ENCODE measurements around the gene FLYWCH1. TPM values are rescaled to one million over a fixed set of nuclear protein-coding genes. Genes with fewer than 3 reads are reported as not detected.

Gene FLYWCH1, protein sequence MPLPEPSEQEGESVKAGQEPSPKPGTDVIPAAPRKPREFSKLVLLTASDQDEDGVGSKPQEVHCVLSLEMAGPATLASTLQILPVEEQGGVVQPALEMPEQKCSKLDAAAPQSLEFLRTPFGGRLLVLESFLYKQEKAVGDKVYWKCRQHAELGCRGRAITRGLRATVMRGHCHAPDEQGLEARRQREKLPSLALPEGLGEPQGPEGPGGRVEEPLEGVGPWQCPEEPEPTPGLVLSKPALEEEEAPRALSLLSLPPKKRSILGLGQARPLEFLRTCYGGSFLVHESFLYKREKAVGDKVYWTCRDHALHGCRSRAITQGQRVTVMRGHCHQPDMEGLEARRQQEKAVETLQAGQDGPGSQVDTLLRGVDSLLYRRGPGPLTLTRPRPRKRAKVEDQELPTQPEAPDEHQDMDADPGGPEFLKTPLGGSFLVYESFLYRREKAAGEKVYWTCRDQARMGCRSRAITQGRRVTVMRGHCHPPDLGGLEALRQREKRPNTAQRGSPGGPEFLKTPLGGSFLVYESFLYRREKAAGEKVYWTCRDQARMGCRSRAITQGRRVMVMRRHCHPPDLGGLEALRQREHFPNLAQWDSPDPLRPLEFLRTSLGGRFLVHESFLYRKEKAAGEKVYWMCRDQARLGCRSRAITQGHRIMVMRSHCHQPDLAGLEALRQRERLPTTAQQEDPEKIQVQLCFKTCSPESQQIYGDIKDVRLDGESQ
- total RNA-seq = 18.1 and 19.8 TPM in 2 replicates

GRCh38 chr16:2911638-2912329, at the start of gene FLYWCH1:
Gene FLYWCH1 (plus strand): TSS chr16:2911931. CDS start chr16:2929686, 17,755 bp downstream.

DNA sequence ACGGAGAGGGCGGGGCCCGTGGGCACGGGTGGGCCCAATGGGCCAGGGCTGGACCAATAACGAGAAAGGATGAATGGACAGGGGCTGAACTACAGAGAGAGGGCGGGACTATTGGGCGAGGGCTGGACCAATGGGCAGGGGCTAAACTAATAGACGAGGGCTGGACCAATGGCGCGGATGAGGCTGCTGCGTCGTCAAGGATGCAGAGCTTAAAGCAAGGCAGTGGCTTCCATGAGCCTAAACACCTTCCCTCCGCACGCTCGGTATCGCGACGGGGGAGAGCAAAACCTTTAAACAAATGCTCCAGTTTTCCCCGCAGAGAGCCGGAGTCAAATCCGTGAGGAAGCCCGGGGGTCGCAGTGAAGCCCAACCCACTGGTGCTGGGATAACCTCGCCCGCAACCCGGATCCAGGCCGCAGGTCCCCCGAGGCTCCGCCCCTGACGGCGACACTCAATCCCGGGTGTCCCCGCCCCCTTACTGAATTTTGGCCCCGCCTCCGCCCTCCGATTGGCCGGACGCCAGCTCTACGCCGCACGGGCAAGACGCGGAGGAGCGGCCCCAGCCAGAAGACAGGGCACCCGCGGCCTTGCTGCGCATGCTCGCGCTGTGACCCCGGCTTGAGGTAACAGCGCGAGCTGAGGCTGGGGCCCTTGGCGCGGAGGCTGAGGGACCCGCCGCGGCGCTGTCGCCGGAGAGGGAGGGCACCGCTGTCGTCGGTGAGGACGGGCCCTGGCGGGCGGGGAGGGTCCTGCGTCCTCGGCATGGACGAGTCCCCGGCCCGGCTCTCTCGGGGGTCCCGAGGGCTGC, 28.9 kb upstream of the FLYWCH1 start, which contains the start of gene FLYWCH2:
FLYWCH2 (plus strand) TSS at position 566 of the 808 bp plus-strand sequence. CDS start 13,235 bp downstream, outside the sequence.

GRCh38 chr16:2963723-2964474, 52.2 kb downstream of the FLYWCH1 start, which contains the start of gene KREMEN2:
Gene KREMEN2 (plus strand): TSS chr16:2964275. CDS start chr16:2964521, 246 bp downstream.

GRCh38 chr16:2968738-2969544, 57.2 kb downstream of the FLYWCH1 start, which contains the start of gene PAQR4:
Gene PAQR4 (plus strand): TSS chr16:2969348. CDS start chr16:2969675, 327 bp downstream.

DNA sequence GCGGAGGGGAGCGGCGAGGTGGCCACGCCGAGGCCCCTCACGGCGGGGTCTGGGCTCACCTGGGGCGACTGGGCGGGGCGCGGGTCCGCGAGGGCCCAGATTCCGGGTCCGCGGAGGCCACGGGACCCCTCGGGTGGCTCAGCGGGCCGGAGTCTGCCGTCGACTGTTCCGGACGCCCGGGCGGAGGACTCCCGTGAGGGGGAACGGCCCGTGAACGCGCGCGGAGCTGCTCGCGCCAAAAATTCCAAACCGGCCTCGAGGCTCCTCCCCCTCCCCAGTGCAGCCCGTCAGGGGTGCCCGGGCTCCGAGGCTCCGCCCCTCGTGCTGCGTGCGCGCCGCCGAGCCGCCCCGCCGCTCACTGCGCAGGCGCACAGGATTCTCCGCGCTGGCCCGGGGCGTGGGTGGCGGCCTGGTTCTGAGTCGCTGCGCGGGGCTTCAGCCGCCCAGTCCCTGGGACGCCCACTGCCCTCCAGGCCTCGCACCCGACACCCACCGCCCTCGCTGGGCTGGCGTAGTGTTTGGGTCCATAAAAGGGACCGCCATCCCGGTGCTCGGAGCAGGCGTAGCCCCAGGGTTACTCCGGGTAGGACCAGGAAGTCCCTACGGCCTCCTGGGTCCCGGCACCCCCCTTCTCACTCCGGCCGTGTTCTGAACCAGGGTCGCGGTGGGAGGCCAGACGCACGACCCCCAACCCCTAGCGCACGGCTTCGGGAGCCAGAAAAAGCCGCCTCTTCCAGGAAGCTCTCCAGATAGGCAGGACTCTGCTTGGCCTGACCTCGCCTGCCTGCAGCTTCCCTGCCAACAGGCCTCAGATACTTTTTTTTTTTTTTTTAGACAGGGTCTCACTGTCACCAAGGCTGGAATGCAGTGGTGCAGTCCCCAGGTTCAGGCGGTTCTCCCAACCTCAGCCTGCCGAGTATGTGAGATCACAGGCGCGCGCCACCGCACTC, 68.8 kb downstream of the FLYWCH1 start, which contains the start of gene PKMYT1:
PKMYT1 (minus strand) TSS at position 220 of the 950 bp plus-strand sequence. CDS start 789 bp downstream, outside the sequence.

Small RNA genes lying within 50 kb of the gene (small RNA-seq; reads per million reads assigned to genes)
- gene LINC00514 = not detected

Other genes starting within 250 kb of the FLYWCH1 start
- 14.9 and 24.2 TPM in 2 replicates for gene KCTD5, start 229.4 kb upstream of the FLYWCH1 start, total RNA-seq
- 1.6 TPM in 2 replicates for gene PRSS27, start 191.7 kb upstream of the FLYWCH1 start, total RNA-seq
- 58.1 and 106 TPM in 2 replicates for gene SRRM2, start 159.3 kb upstream of the FLYWCH1 start, total RNA-seq
- gene ELOB, start 134.7 kb upstream of the FLYWCH1 start, total RNA-seq = 216 and 341 TPM in 2 replicates
- gene PRSS33, start 124.4 kb upstream of the FLYWCH1 start, total RNA-seq = not detected in 2 replicates
- gene PRSS41, start 113.5 kb upstream of the FLYWCH1 start, total RNA-seq = not detected in 2 replicates
- not detected in 2 replicates for gene PRSS21, start 94.7 kb upstream of the FLYWCH1 start, total RNA-seq
- not detected in 2 replicates for gene ZG16B, start 81.6 kb upstream of the FLYWCH1 start, total RNA-seq
- gene PRSS22, start 53.8 kb upstream of the FLYWCH1 start, total RNA-seq = 3.9 and 4.7 TPM in 2 replicates
- gene FLYWCH2, start 28.7 kb upstream of the FLYWCH1 start, total RNA-seq = 42.8 and 48.8 TPM in 2 replicates
- gene KREMEN2, start 52.3 kb downstream of the FLYWCH1 start, total RNA-seq = 0.43 and 1.2 TPM in 2 replicates
- 5.4 and 6.3 TPM in 2 replicates for gene PAQR4, start 57.4 kb downstream of the FLYWCH1 start, total RNA-seq
- 6.2 and 10.2 TPM in 2 replicates for gene PKMYT1, start 68.5 kb downstream of the FLYWCH1 start, total RNA-seq
- 4.3 and 6.5 TPM in 2 replicates for gene CLDN9, start 101.0 kb downstream of the FLYWCH1 start, total RNA-seq
- gene CLDN6, start 106.3 kb downstream of the FLYWCH1 start, total RNA-seq = 0.39 and 5.6 TPM in 2 replicates
- 146 and 484 TPM in 2 replicates for gene TNFRSF12A, start 108.4 kb downstream of the FLYWCH1 start, total RNA-seq
- 11.7 and 82.1 TPM in 2 replicates for gene HCFC1R1, start 112.0 kb downstream of the FLYWCH1 start, total RNA-seq
- gene THOC6, start 112.1 kb downstream of the FLYWCH1 start, total RNA-seq = 33.5 and 58.1 TPM in 2 replicates
- not detected in 2 replicates for gene BICDL2, start 125.0 kb downstream of the FLYWCH1 start, total RNA-seq
- under 0.01 and 0.11 TPM in 2 replicates for gene MMP25, start 134.6 kb downstream of the FLYWCH1 start, total RNA-seq
- 0.79 and 7.4 TPM in 2 replicates for gene IL32, start 153.7 kb downstream of the FLYWCH1 start, total RNA-seq
- gene ZSCAN10, start 187.4 kb downstream of the FLYWCH1 start, total RNA-seq = not detected in 2 replicates
- gene ZNF205, start 200.7 kb downstream of the FLYWCH1 start, total RNA-seq = 13.7 and 19.2 TPM in 2 replicates
- gene ZNF213, start 223.1 kb downstream of the FLYWCH1 start, total RNA-seq = 11.4 and 13.2 TPM in 2 replicates